ENCODE results near the gene TDG. TPM values are rescaled to one million over a fixed set of nuclear protein-coding genes. Genes with fewer than 3 reads are reported as not detected.

Gene TDG
- total RNA-seq (2021) = 70.3 and 72.4 TPM in 2 replicates
- long read RNA-seq, transcript TDG-208 (3 exons, 1,139 nt) = minor isoform, 9 of 200 reads
- long read RNA-seq, transcript TDG-202 (10 exons, 3,251 nt) = major isoform, 119 of 200 reads
- long read RNA-seq, transcript TDG-209 (9 exons, 1,387 nt) = minor isoform, 34 of 200 reads
- long read RNA-seq, partial matches to known transcripts = 9 of 200 reads
- long read RNA-seq, other reads (novel, unspliced or antisense) = 26 of 200 reads

- peak; percentile 100 for DNase-seq
- Mint-ChIP-seq H3K27me3 (ENCODE audit: low read depth) (no peaks in the 10 kb centered on the region), H3K9me3 (no peaks in the 10 kb centered on the region; a peak in 1 of 5 replicates), H3K4me3 (peak within 1 kb of the TSS; percentile 97 to 98), H3K36me3 (ENCODE audit: insufficient read depth in 1 of 3, low read depth in 3 of 3) (peaks cover 9 to 33% (median 25%) of the 10 kb centered on the region in 3 experiments; a peak in 6 of 7 replicates), H3K4me1 (peaks cover 20 to 33% of the 10 kb centered on the region in 2 experiments), H3K27ac (peak within 1 kb of the TSS; percentile 99 to 100 (median 99))
- H3K27me3 ChIP-seq (ENCODE audit: insufficient read depth, low read length) = no peaks in the 10 kb centered on the region
- H3T11ph ChIP-seq (ENCODE audit: low read length) = no peak within 1 kb of the TSS
- H3K23me2 ChIP-seq (ENCODE audit: insufficient read length, low read depth, low read length, poor library complexity, severe bottlenecking) = peaks cover 7% of the 10 kb centered on the region
- peak within 1 kb of the TSS; percentile 48 for H4K5ac ChIP-seq (ENCODE audit: insufficient read length, low read depth, low read length)
- H3K79me2 ChIP-seq (ENCODE audit: insufficient read depth, low read length) = peaks cover 41% of the 10 kb centered on the region; the same call in 1 of the 2 replicates
- peak within 1 kb of the TSS; percentile 7; the same call in 1 of the 2 replicates for H3K4ac ChIP-seq (ENCODE audit: low read depth, low read length)
- H2AFZ ChIP-seq (ENCODE audit: low read length) = no peak within 1 kb of the TSS
- H3K27ac ChIP-seq (ENCODE audit: insufficient read length, low read depth, low read length) = peak within 1 kb of the TSS; percentile 37
- peak within 1 kb of the TSS; percentile 90 for H3K14ac ChIP-seq (ENCODE audit: insufficient read depth, low read length)
- H3K4me2 ChIP-seq (ENCODE audit: insufficient read depth, insufficient read length, low read length) = peak within 1 kb of the TSS; percentile 94
- no peak within 1 kb of the TSS for H3K56ac ChIP-seq (ENCODE audit: insufficient read length, low read depth, low read length)
- WGBS (ENCODE audit: extremely low coverage, insufficient read length, low lambda C conversion rate) = no CpG with 5 or more reads among the region's 64 CpGs
- H2BK5ac ChIP-seq (ENCODE audit: insufficient read length, low read length) = no peak within 1 kb of the TSS
- TF ChIP-seq CTCF (conservative IDR thresholded peaks at IDR 0.05) = no peak
- no peaks in the 10 kb centered on the region for H3K9me3 ChIP-seq (ENCODE audit: control insufficient read depth, low read depth, low read length)
- H4K8ac ChIP-seq (replicated peaks; ENCODE audit: insufficient read length, low read depth, low read length) = no peak within 1 kb of the TSS
- H3K79me1 ChIP-seq (ENCODE audit: insufficient read depth, low read depth, low read length, poor library complexity, severe bottlenecking) = peaks cover 4% of the 10 kb centered on the region
- no peaks in the 10 kb centered on the region for H3K4me1 ChIP-seq (ENCODE audit: insufficient read depth, low read length)
- H2BK12ac ChIP-seq (ENCODE audit: insufficient read length, low read depth, low read length) = no peak within 1 kb of the TSS
- no peak within 1 kb of the TSS for H2AK5ac ChIP-seq (ENCODE audit: insufficient read length, low read length)
- H3K9ac ChIP-seq (ENCODE audit: extremely low read depth, insufficient read length, low read length) = peak within 1 kb of the TSS; percentile 98
- no peak within 1 kb of the TSS for H2BK20ac ChIP-seq (ENCODE audit: low read depth, low read length, poor library complexity, severe bottlenecking)
- H2BK120ac ChIP-seq (ENCODE audit: low read depth, low read length, poor library complexity, severe bottlenecking) = no peak within 1 kb of the TSS
- H3K18ac ChIP-seq (ENCODE audit: insufficient read length, low read depth, low read length) = peak within 1 kb of the TSS; percentile 78
- no peak within 1 kb of the TSS for H3K23ac ChIP-seq (ENCODE audit: insufficient read length, low read depth, low read length)
- H4K91ac ChIP-seq (ENCODE audit: insufficient read length, low read depth, low read length) = no peak within 1 kb of the TSS
- no peak within 1 kb of the TSS for H2BK15ac ChIP-seq (ENCODE audit: low read depth, low read length)
- no peaks in the 10 kb centered on the region for H4K20me1 ChIP-seq (ENCODE audit: control insufficient read depth, insufficient read depth, insufficient read length)
These were observed at the start of gene TDG for GRCh38 chr12:103965590-103966504. Gene TDG (plus strand): TSS chr12:103965872. CDS start chr12:103966038, 166 bp downstream.

Measured in H9 (cell line).